ENCODE data around the gene TMEM179B.

- TF ChIP-seq POLR2A (IDR thresholded peaks at IDR 0.05; ENCODE audit: low read length) (no peak), GATA1 (IDR thresholded peaks at IDR 0.05; ENCODE audit: low read depth, low read length) (no peak)
Measured at GRCh38 chr11:62811659-62812058, 24.5 kb downstream of the TMEM179B start.
